K562 (cell line): ENCODE results near the gene LONP1. TPM values are rescaled to one million over a fixed set of nuclear protein-coding genes. Genes with fewer than 3 reads are reported as not detected.

Experiments
- CEBPB ChIP-seq: fragments of 450-650 bp; IDR thresholded peaks from 2 replicates; pipeline ENCODE4 v1.6.1; 2016; ENCODE audit warnings: missing genetic modification characterization, missing compliant biosample characterization
- CEBPG ChIP-seq, 3 experiments: fragments of 200-800 bp in 1 of 3; sonication (Bioruptor generic) in 1 of 3; sonication (generic) in 1 of 3; formaldehyde crosslinking in 1 of 3; IDR thresholded peaks in 2 of 3; conservative IDR thresholded peaks in 1 of 3; 2 replicates each; pipeline versions ENCODE4 v1.6.1 to v1.8.0; 2016 to 2022; ENCODE audit warnings: missing compliant biosample characterization in 2 of 3, missing genetic modification characterization in 2 of 3, mild to moderate bottlenecking in 1 of 3, missing genetic modification reagents in 1 of 3
- ETV5 ChIP-seq: sonication (generic); formaldehyde crosslinking; IDR thresholded peaks from 2 replicates; pipeline ENCODE4 v1.4.0; 2020; ENCODE audit warnings: low read depth, mild to moderate bottlenecking, missing genetic modification reagents
- FOXJ2 ChIP-seq: fragments of 200-800 bp; sonication (Bioruptor generic); IDR thresholded peaks from 2 replicates; pipeline ENCODE4 v1.6.1; 2016; ENCODE audit warnings: missing genetic modification characterization, missing compliant biosample characterization
- GTF2F1 ChIP-seq: IDR thresholded peaks from 2 replicates; pipeline ENCODE4 v1.6.1; 2011; ENCODE audit warnings: low read depth, low read length, improper control_type of control experiment
- HDAC8 ChIP-seq: fragments of 450-650 bp; IDR thresholded peaks from 2 replicates; pipeline ENCODE4 v1.6.1; 2016; ENCODE audit warnings: mild to moderate bottlenecking, missing genetic modification characterization, moderate library complexity, missing compliant biosample characterization
- KDM4B ChIP-seq, 2 experiments: fragments of 450-650 bp in 1 of 2; sonication (generic) in 1 of 2; IDR thresholded peaks; 2 replicates each; pipeline ENCODE4 v1.6.1; 2016 to 2017; ENCODE audit warnings: borderline replicate concordance in 2 of 2, antibody characterized with exemption in 1 of 2, low read depth in 1 of 2, mild to moderate bottlenecking in 1 of 2
- NR1H2 ChIP-seq: sonication (generic); formaldehyde crosslinking; IDR thresholded peaks from 2 replicates; pipeline ENCODE4 v1.4.0; 2020; ENCODE audit warnings: mild to moderate bottlenecking, missing genetic modification reagents
- RUNX1 ChIP-seq: sonication (generic); IDR thresholded peaks from 2 replicates; pipeline ENCODE4 v1.6.1; 2016; ENCODE audit warnings: antibody characterized with exemption, low read depth
- SAFB ChIP-seq: fragments of 200-400 bp; formaldehyde crosslinking; IDR thresholded peaks from 2 replicates; pipeline ENCODE4 v1.6.1; 2017; ENCODE audit warnings: low read depth, low read length, borderline replicate concordance
- ZBTB43 ChIP-seq: sonication (generic); formaldehyde crosslinking; IDR thresholded peaks from 2 replicates; pipeline ENCODE4 v1.8.0; 2023; ENCODE audit warnings: mild to moderate bottlenecking, missing genetic modification reagents
- ZNF282 ChIP-seq: sonication (generic); formaldehyde crosslinking; IDR thresholded peaks from 2 replicates; pipeline ENCODE4 v1.8.1; 2023; ENCODE audit warnings: missing genetic modification reagents
- polyA plus RNA-seq, 8 experiments: library from polyadenylated mRNA; depleted of rRNA in 4 of 8; stranded (reverse) in 5 of 8; unstranded in 3 of 8; fragments of >200 nt; fragmentation: Nextera tagmentation in 2 of 8; fragmentation: Illumina TruSeq in 1 of 8; extraction: Ambion mirVana in 2 of 8; extraction: Trizol in 1 of 8; gene quantifications; 2 replicates each; pipeline versions ENCODE4 v1.2.1 to v1.2.3, GENCODE V29; 2011 to 2014; ENCODE audit warnings: inconsistent platforms in 1 of 8, missing spikeins in 1 of 8
- total RNA-seq, 7 experiments: library from RNA; depleted of rRNA in 6 of 7; stranded (reverse); fragments of >200 nt in 6 of 7; fragmentation: Illumina TruSeq in 2 of 7; extraction: Trizol in 2 of 7; gene quantifications; 2 replicates each; pipeline versions ENCODE4 v1.2.1 to v1.2.3, GENCODE V29; 2011 to 2021; ENCODE audit warnings: low replicate concordance in 1 of 7
- TF ChIP-seq, protein P1 (sequence below), 2 experiments: IDR thresholded peaks; 2 replicates each; pipeline ENCODE4 v1.6.1; 2011; ENCODE audit warnings: borderline replicate concordance in 1 of 2, control low read depth in 1 of 2, low read depth in 1 of 2, low read length in 1 of 2, mild to moderate bottlenecking in 1 of 2, mixed read lengths in 1 of 2, moderate library complexity in 1 of 2; ENCODE audit not compliant: insufficient read depth in 1 of 2, insufficient read length in 1 of 2, poor library complexity in 1 of 2, severe bottlenecking in 1 of 2; ENCODE audit errors: extremely low read depth in 1 of 2
- TF ChIP-seq, protein P2 (sequence below): sonication (generic); formaldehyde crosslinking; IDR thresholded peaks from 2 replicates; pipeline ENCODE4 v1.4.0; 2020; ENCODE audit warnings: mild to moderate bottlenecking, missing genetic modification reagents
- TF ChIP-seq, protein P3 (sequence below): fragments of 200-800 bp; sonication (Bioruptor generic); IDR thresholded peaks from 2 replicates; pipeline ENCODE4 v1.6.1; 2017; ENCODE audit warnings: missing genetic modification characterization, missing compliant biosample characterization

Gene LONP1
- total and polyA plus RNA-seq, 9 of the 15 experiments (the other 6 are each of a cell fraction or from before 2014, with no cell fraction given): 1.1 to 238 (median 84.5) TPM

- TF ChIP-seq, protein P1, sequence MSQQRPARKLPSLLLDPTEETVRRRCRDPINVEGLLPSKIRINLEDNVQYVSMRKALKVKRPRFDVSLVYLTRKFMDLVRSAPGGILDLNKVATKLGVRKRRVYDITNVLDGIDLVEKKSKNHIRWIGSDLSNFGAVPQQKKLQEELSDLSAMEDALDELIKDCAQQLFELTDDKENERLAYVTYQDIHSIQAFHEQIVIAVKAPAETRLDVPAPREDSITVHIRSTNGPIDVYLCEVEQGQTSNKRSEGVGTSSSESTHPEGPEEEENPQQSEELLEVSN (IDR thresholded peaks at IDR 0.05; ENCODE audit: borderline replicate concordance in 1 of 2, extremely low read depth in 1 of 2, insufficient read depth in 1 of 2, insufficient read length in 1 of 2, low read depth in 1 of 2, low read length in 1 of 2, poor library complexity in 1 of 2, severe bottlenecking in 1 of 2): peak in 1 of 2 experiments; percentile 70
- 0 out of 4 replicates have a peak, but pooled peaks of 1 of the 2 experiments have one; percentile 4 for TF ChIP-seq KDM4B (IDR thresholded peaks at IDR 0.05; ENCODE audit: borderline replicate concordance in 2 of 2, low read depth in 1 of 2)
- peak; percentile 65 for TF ChIP-seq CEBPG (CRISPR knock-in tag; IDR thresholded peaks at IDR 0.05)
- peak; percentile 42 to 84; a peak in 2 of 4 replicates for TF ChIP-seq CEBPG (tag; conservative IDR thresholded peaks at IDR 0.05 in 1 of 2, IDR thresholded peaks at IDR 0.05 in 1 of 2)
- TF ChIP-seq, protein P2, sequence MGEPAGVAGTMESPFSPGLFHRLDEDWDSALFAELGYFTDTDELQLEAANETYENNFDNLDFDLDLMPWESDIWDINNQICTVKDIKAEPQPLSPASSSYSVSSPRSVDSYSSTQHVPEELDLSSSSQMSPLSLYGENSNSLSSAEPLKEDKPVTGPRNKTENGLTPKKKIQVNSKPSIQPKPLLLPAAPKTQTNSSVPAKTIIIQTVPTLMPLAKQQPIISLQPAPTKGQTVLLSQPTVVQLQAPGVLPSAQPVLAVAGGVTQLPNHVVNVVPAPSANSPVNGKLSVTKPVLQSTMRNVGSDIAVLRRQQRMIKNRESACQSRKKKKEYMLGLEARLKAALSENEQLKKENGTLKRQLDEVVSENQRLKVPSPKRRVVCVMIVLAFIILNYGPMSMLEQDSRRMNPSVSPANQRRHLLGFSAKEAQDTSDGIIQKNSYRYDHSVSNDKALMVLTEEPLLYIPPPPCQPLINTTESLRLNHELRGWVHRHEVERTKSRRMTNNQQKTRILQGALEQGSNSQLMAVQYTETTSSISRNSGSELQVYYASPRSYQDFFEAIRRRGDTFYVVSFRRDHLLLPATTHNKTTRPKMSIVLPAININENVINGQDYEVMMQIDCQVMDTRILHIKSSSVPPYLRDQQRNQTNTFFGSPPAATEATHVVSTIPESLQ (CRISPR knock-in tag): 0 out of 2 replicates have a peak, but pooled peaks have one; percentile 69
- peak; percentile 86; the same call in 1 of the 2 replicates for TF ChIP-seq ZBTB43 (CRISPR knock-in tag)
- no peak for TF ChIP-seq GTF2F1
- 0 out of 2 replicates have a peak, but pooled peaks have one; percentile 66 for TF ChIP-seq ZNF282 (CRISPR knock-in tag)
- no peak for TF ChIP-seq RUNX1
- TF ChIP-seq HDAC8 (tag): peak; percentile 63; the same call in 1 of the 2 replicates
- no peak for TF ChIP-seq SAFB
- TF ChIP-seq CEBPB (tag): peak; percentile 86
- TF ChIP-seq ETV5: 0 out of 2 replicates have a peak, but pooled peaks have one; percentile 6
- TF ChIP-seq NR1H2 (CRISPR knock-in tag): peak; percentile 78; the same call in 1 of the 2 replicates
- TF ChIP-seq, protein P3, sequence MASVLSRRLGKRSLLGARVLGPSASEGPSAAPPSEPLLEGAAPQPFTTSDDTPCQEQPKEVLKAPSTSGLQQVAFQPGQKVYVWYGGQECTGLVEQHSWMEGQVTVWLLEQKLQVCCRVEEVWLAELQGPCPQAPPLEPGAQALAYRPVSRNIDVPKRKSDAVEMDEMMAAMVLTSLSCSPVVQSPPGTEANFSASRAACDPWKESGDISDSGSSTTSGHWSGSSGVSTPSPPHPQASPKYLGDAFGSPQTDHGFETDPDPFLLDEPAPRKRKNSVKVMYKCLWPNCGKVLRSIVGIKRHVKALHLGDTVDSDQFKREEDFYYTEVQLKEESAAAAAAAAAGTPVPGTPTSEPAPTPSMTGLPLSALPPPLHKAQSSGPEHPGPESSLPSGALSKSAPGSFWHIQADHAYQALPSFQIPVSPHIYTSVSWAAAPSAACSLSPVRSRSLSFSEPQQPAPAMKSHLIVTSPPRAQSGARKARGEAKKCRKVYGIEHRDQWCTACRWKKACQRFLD: peak; percentile 71
- TF ChIP-seq FOXJ2 (tag): peak; percentile 43; the same call in 1 of the 2 replicates
These were observed 529 bp downstream of the LONP1 start (continued) for GRCh38 chr19:5719274-5719960.
